ENCODE measurements around the gene BEGAIN. TPM values are rescaled to one million over a fixed set of nuclear protein-coding genes. Genes with fewer than 3 reads are reported as not detected.

The BEGAIN gene
- polyA plus RNA-seq, 1 donor from 2014 or later, result 10.9 TPM

DNA sequence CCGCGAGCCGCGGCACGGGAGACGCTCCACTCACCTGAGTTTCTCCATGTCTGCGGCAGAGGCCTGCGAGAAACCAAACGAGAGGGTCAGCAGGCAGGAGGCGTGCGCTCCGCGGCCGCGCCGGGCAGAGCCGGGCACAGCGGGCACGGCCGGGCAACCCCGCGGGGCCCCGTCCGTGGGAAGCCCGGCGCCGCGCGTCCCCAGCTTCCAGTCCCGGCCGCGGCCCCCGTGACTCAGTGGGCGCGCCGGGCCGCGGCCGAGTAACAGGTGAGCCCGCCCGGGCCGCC lies 19.4 kb downstream of the BEGAIN start:
- H4K20me1 ChIP-seq (ENCODE audit: insufficient read depth), result no peaks in the 10 kb centered on the region
- peaks cover 22% of the 10 kb centered on the region for H3K27me3 ChIP-seq (ENCODE audit: insufficient read depth, low read depth, low read length)
- no peak overlapping the region for H3K4me2 ChIP-seq (ENCODE audit: low read length)
- no peak overlapping the region for H2AFZ ChIP-seq (ENCODE audit: low read depth, low read length)
- H3K4me3 ChIP-seq (ENCODE audit: low read length), result peak overlapping the region; percentile 67
- no peaks in the 10 kb centered on the region for H3K9me2 ChIP-seq (ENCODE audit: insufficient read depth, low read length)
- H3K9ac ChIP-seq (ENCODE audit: low read length), result peak overlapping the region; percentile 62
- no peaks in the 10 kb centered on the region for H3F3A ChIP-seq (ENCODE audit: insufficient read depth, low read length, poor library complexity, severe bottlenecking)
- no peaks in the 10 kb centered on the region for H3K9me3 ChIP-seq (ENCODE audit: low read length)
- TF ChIP-seq POLR2AphosphoS5 (IDR thresholded peaks at IDR 0.05), result no peak
- no peak for TF ChIP-seq MXI1 (conservative IDR thresholded peaks at IDR 0.05; ENCODE audit: poor library complexity, severe bottlenecking)
- no peak for TF ChIP-seq EP300 (conservative IDR thresholded peaks at IDR 0.05; ENCODE audit: poor library complexity, severe bottlenecking)
- TF ChIP-seq, protein P1, sequence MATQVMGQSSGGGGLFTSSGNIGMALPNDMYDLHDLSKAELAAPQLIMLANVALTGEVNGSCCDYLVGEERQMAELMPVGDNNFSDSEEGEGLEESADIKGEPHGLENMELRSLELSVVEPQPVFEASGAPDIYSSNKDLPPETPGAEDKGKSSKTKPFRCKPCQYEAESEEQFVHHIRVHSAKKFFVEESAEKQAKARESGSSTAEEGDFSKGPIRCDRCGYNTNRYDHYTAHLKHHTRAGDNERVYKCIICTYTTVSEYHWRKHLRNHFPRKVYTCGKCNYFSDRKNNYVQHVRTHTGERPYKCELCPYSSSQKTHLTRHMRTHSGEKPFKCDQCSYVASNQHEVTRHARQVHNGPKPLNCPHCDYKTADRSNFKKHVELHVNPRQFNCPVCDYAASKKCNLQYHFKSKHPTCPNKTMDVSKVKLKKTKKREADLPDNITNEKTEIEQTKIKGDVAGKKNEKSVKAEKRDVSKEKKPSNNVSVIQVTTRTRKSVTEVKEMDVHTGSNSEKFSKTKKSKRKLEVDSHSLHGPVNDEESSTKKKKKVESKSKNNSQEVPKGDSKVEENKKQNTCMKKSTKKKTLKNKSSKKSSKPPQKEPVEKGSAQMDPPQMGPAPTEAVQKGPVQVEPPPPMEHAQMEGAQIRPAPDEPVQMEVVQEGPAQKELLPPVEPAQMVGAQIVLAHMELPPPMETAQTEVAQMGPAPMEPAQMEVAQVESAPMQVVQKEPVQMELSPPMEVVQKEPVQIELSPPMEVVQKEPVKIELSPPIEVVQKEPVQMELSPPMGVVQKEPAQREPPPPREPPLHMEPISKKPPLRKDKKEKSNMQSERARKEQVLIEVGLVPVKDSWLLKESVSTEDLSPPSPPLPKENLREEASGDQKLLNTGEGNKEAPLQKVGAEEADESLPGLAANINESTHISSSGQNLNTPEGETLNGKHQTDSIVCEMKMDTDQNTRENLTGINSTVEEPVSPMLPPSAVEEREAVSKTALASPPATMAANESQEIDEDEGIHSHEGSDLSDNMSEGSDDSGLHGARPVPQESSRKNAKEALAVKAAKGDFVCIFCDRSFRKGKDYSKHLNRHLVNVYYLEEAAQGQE (IDR thresholded peaks at IDR 0.05; ENCODE audit: borderline replicate concordance), result no peak
- no peak for TF ChIP-seq SMC3 (conservative IDR thresholded peaks at IDR 0.05; ENCODE audit: poor library complexity)
- no peak for TF ChIP-seq EZH2 (IDR thresholded peaks at IDR 0.05; ENCODE audit: borderline replicate concordance, insufficient read depth, low read length, poor library complexity, severe bottlenecking)
- no peak for TF ChIP-seq RAD21 (conservative IDR thresholded peaks at IDR 0.05)
- TF ChIP-seq, protein P2, sequence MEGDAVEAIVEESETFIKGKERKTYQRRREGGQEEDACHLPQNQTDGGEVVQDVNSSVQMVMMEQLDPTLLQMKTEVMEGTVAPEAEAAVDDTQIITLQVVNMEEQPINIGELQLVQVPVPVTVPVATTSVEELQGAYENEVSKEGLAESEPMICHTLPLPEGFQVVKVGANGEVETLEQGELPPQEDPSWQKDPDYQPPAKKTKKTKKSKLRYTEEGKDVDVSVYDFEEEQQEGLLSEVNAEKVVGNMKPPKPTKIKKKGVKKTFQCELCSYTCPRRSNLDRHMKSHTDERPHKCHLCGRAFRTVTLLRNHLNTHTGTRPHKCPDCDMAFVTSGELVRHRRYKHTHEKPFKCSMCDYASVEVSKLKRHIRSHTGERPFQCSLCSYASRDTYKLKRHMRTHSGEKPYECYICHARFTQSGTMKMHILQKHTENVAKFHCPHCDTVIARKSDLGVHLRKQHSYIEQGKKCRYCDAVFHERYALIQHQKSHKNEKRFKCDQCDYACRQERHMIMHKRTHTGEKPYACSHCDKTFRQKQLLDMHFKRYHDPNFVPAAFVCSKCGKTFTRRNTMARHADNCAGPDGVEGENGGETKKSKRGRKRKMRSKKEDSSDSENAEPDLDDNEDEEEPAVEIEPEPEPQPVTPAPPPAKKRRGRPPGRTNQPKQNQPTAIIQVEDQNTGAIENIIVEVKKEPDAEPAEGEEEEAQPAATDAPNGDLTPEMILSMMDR (IDR thresholded peaks at IDR 0.05; ENCODE audit: poor library complexity, severe bottlenecking), result no peak
- TF ChIP-seq TAF1 (IDR thresholded peaks at IDR 0.05; ENCODE audit: low read depth), result no peak
- H3K27ac ChIP-seq (ENCODE audit: low read length), result no peak overlapping the region
- peaks cover 26% of the 10 kb centered on the region for H3K79me2 ChIP-seq (replicated peaks; ENCODE audit: insufficient read depth, low read length)
- no peaks in the 10 kb centered on the region for H3K36me3 ChIP-seq (ENCODE audit: insufficient read depth, low read length)

DNA sequence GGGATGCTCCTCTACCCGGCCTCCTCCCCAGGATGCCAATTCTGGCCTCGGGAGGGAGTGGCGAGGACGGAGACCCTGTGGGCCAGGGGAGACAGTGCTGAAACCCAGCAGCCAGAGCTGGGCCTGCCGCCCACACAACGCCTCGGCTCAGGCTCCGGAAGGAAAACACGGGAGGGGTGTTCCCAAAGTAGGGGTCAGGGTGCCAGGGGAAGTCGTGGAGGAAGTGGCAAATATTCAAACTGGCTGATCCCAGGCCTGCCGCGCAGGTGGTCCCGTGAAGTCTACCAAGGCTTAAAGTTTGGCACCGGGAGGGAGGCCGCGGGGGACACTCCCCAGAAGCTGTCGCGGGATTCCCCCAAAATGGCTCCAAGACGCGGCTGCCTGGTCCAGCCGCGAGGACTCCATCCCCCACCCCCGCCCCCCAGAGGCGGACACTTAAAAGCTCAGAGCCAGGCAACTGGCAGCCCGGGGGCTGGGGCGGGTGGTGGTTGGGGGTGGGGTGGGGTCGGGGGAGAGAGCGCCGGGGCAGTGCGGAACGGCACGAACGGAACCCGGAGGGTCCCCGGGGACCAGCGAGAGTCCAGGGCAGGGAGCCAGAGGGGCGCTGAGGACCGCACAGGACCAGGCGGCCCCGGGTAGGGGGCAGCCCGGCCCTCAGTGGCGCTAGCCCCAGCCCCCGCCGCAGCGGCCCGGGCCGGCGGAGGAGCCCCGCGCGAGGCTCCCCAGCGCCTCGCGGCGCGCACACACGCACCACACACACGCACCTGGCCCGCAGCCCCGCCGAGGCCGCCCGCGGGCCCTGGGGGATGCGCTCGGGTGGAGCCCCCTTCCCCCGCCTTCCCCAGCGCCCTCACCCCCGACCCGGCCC lies 20.0 kb downstream of the BEGAIN start:
- H3K79me2 ChIP-seq (replicated peaks; ENCODE audit: insufficient read depth, low read length), result peaks cover 27% of the 10 kb centered on the region
- H3K9me2 ChIP-seq (ENCODE audit: insufficient read depth, low read length), result no peaks in the 10 kb centered on the region
- H3K27me3 ChIP-seq (ENCODE audit: insufficient read depth, low read depth, low read length), result peaks cover 22% of the 10 kb centered on the region
- TF ChIP-seq EZH2 (IDR thresholded peaks at IDR 0.05; ENCODE audit: borderline replicate concordance, insufficient read depth, low read length, poor library complexity, severe bottlenecking) (no peak), EP300 (conservative IDR thresholded peaks at IDR 0.05; ENCODE audit: poor library complexity, severe bottlenecking) (no peak), POLR2AphosphoS5 (IDR thresholded peaks at IDR 0.05) (no peak), TAF1 (IDR thresholded peaks at IDR 0.05; ENCODE audit: low read depth) (no peak), MXI1 (conservative IDR thresholded peaks at IDR 0.05; ENCODE audit: poor library complexity, severe bottlenecking) (no peak), SMC3 (conservative IDR thresholded peaks at IDR 0.05; ENCODE audit: poor library complexity) (no peak), RAD21 (conservative IDR thresholded peaks at IDR 0.05) (no peak)
- TF ChIP-seq, protein P2 (IDR thresholded peaks at IDR 0.05; ENCODE audit: poor library complexity, severe bottlenecking), result no peak
- TF ChIP-seq, protein P1 (IDR thresholded peaks at IDR 0.05; ENCODE audit: borderline replicate concordance), result no peak
- no peak overlapping the region for H3K4me2 ChIP-seq (ENCODE audit: low read length)
- no peaks in the 10 kb centered on the region for H3K36me3 ChIP-seq (ENCODE audit: insufficient read depth, low read length)
- no peak overlapping the region for H2AFZ ChIP-seq (ENCODE audit: low read depth, low read length)
- no peak overlapping the region for H3K9ac ChIP-seq (ENCODE audit: low read length)
- H3K9me3 ChIP-seq (ENCODE audit: low read length), result no peaks in the 10 kb centered on the region
- no peak overlapping the region for H3K27ac ChIP-seq (ENCODE audit: low read length)
- H4K20me1 ChIP-seq (ENCODE audit: insufficient read depth), result no peaks in the 10 kb centered on the region
- H3K4me3 ChIP-seq (ENCODE audit: low read length), result peak overlapping the region; percentile 67
- H3F3A ChIP-seq (ENCODE audit: insufficient read depth, low read length, poor library complexity, severe bottlenecking), result no peaks in the 10 kb centered on the region
